Cardiac fibroblast (primary cell): ENCODE results near the gene CD226.
A peak's percentile ranks its signal among the peaks of the same experiment; 100 is the strongest.
"Not testable (repeated sequence)": the region's sequence is repeated elsewhere in the genome, so short reads cannot be mapped to it uniquely, and the experiment has no call there.

Experiments
- DNase-seq, 2 donors: peaks; one replicate each; pipeline versions ENCODE4 v3.0.0 to v3.0.0-alpha.2; 2010; ENCODE audit warnings: low read depth in 2 of 2
- H3K4me3 ChIP-seq, 2 donors: replicated peaks in 1 of 2; 1 replicate in 1 of 2; 2 replicates in 1 of 2; pipeline ENCODE4 v1.5.1; 2011; ENCODE audit warnings: low read depth in 2 of 2, low read length in 2 of 2, mild to moderate bottlenecking in 2 of 2, moderate library complexity in 1 of 2
- TF ChIP-seq, protein P1 (sequence below): IDR thresholded peaks from one replicate; pipeline ENCODE4 v1.5.1; 2011; ENCODE audit warnings: low read depth, mild to moderate bottlenecking, low read length, inconsistent platforms

The CD226 gene

GRCh38 chr18:69874058-69874457 lies 73.6 kb downstream of the CD226 start:
- TF ChIP-seq, protein P1, sequence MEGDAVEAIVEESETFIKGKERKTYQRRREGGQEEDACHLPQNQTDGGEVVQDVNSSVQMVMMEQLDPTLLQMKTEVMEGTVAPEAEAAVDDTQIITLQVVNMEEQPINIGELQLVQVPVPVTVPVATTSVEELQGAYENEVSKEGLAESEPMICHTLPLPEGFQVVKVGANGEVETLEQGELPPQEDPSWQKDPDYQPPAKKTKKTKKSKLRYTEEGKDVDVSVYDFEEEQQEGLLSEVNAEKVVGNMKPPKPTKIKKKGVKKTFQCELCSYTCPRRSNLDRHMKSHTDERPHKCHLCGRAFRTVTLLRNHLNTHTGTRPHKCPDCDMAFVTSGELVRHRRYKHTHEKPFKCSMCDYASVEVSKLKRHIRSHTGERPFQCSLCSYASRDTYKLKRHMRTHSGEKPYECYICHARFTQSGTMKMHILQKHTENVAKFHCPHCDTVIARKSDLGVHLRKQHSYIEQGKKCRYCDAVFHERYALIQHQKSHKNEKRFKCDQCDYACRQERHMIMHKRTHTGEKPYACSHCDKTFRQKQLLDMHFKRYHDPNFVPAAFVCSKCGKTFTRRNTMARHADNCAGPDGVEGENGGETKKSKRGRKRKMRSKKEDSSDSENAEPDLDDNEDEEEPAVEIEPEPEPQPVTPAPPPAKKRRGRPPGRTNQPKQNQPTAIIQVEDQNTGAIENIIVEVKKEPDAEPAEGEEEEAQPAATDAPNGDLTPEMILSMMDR = no peak

DNA sequence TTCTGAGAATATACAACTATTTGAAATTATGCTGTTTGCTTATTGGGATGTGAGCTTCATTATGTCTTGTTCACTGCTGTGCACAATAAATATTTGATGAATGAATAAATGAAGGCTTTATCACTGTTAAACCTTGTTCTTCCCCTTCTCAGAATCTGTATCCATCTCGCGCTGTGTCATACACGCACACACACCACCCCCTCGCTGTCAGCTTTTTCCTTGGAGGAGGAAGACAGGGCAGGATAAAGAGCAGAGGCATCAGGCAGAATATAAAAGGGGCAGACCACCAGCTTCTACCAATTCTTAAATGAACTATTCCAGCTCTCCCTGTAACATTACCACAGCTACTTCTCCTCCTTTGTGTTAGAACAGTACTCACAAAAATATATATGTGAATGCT lies 75.0 kb downstream of the CD226 start:
- TF ChIP-seq, protein P1 = no peak
- H3K4me3 ChIP-seq = no peak overlapping the region
- DNase-seq = no peak

More at GRCh38 chr18:69874058-69874457, 73.6 kb downstream of the CD226 start:
- DNase-seq = peak; percentile 53 to 64
- no peak overlapping the region for H3K4me3 ChIP-seq

DNA sequence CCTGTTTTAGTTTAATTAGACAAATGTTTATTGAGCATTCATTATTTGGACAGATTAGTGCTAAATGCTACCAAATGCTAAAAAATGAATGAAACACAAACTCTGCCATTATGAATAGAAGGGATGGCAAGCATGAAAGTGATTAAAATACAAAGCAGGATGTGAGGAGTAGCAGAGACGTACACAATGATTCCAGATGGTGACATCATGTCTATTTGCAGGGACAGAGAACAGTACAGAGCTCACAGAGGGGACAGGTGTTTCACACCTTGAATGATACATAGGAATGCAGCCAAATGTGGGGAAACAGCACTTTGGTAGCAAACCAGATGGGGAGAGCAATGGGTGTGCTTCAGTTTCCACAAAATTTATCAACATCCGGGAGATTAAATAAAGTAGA lies 76.3 kb downstream of the CD226 start:
- TF ChIP-seq, protein P1 = no peak

GRCh38 chr18:69870736-69871135 lies 76.9 kb downstream of the CD226 start:
- TF ChIP-seq, protein P1 = no peak
- no peak overlapping the region for H3K4me3 ChIP-seq
- DNase-seq = no peak

More for the DNA sequence above, 76.3 kb downstream of the CD226 start:
- no peak for DNase-seq
- H3K4me3 ChIP-seq = no peak overlapping the region

DNA sequence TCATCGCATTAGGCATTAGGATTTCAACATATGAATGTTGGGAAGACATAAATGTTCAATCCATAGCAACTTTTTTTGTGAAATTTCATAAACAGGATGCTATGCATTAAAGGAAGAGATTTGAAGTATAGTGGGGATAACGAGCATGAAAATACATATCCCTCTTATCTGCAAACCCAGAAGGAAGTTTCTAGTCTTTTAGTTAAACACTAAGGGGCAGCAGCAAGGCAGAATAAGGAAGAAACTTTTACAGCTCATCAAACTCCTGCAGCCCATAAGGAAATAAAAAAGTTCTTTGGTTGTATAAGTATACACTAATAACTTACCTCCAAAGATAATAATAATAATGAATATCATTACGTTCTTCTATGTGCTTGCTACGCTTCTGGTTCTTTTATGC lies 81.5 kb downstream of the CD226 start:
- DNase-seq = no peak
- H3K4me3 ChIP-seq = no peak overlapping the region
- TF ChIP-seq, protein P1 = no peak

DNA sequence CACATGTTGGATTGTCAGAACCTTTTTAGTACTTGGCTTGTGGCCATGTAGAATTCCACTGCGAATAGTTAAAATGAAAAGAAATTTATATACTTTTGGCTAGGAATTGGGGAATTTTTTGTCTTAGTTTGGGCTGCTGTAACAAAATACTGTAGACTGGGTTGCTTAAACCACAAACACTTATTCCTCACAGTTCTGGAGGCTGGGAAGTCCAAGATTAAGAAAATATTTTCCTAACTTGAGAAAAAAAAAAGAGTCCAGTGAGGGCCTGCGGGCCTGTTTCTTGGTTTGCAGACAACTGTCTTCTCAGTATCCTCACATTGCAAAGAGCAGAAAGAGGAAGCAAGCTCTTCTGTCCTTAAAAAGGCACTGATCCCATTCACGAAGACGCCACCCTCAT lies 81.9 kb downstream of the CD226 start:
- TF ChIP-seq, protein P1 = no peak
- DNase-seq = peak in 1 of 2 donors; percentile 2

DNA sequence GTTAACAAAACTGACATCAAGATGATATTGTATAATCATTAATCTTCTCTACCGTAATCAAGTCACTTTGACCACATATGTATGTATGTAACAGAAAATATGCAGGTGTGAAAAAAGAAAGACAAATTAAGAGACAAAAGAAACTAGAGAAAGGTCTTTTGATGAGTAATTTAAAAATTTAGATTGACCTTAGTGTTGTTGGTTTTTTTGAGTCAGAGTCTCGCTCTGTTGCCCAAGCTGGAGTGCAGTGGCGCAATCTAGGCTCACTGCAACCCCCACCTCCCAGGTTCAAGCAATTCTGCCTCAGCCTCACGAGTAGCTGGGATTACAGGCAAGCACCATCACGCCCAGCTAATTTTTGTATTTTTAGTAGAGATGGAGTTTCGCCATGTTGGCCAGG lies 82.9 kb downstream of the CD226 start:
- H3K4me3 ChIP-seq, DNase-seq: not testable (repeated sequence)

More for the DNA sequence above, 81.9 kb downstream of the CD226 start:
- no peak overlapping the region for H3K4me3 ChIP-seq

DNA sequence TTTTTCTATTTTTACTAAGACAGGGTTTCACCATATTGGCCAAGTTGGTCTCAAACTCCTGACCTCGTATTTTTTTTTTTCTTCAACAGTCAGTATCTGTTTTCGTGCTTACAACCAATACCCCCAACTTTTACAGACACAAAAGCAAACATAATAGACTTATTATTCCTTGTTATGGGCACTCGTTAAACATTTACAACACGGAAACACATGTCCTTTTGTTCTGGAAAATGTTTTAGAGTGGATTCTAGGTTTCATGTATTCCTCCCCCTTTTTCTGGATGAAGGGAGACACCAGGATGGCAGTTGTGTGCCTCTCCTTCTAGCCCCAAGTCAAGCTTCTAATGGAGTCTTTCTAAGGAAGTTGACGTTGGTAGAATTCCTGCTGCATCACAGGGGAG lies 88.8 kb downstream of the CD226 start:
- TF ChIP-seq, protein P1 = no peak
- DNase-seq = no peak
- no peak overlapping the region for H3K4me3 ChIP-seq
